ENCODE measurements around the gene ZNF416. TPM values are rescaled to one million over a fixed set of nuclear protein-coding genes. Genes with fewer than 3 reads are reported as not detected.

The ZNF416 gene
- total RNA-seq, result 10 to 100 TPM in 1 of 4 donors, 1 to 10 TPM in 3; 6.7 to 10.2 (median 8.4) TPM

GRCh38 chr19:57578487-57579205, at the start of gene ZNF416:
ZNF416 (minus strand) TSS chr19:57578911; CDS start chr19:57578704, 207 bp downstream.
- TF ChIP-seq POLR2A (IDR thresholded peaks at IDR 0.05) (no peak), CTCF (IDR thresholded peaks at IDR 0.05) (no peak)
- peak within 1 kb of the TSS; percentile 81 for H3K4me3 ChIP-seq (ENCODE audit: low read depth, poor library complexity, severe bottlenecking)
- 0 to 1% methylated on average over 21 to 51 of the region's 62 CpGs for WGBS, 2 donors
- peak; percentile 99 for DNase-seq (ENCODE audit: low spot score in 2 of 2)
- intact Hi-C loops (cut with DNase I; ENCODE audit: low total_unique reads), result no loop called here

GRCh38 chr19:57623091-57623490, 44.4 kb upstream of the ZNF416 start:
- no peak overlapping the region for H3K4me3 ChIP-seq (ENCODE audit: low read depth, poor library complexity, severe bottlenecking)
- TF ChIP-seq CTCF (IDR thresholded peaks at IDR 0.05) (no peak), POLR2A (IDR thresholded peaks at IDR 0.05) (no peak)
- DNase-seq (ENCODE audit: low spot score in 2 of 2), result no peak
- intact Hi-C loops (cut with DNase I; ENCODE audit: low total_unique reads), result no loop called here

- no peak overlapping the region for H3K4me3 ChIP-seq (ENCODE audit: low read depth, poor library complexity, severe bottlenecking)
- no peak for DNase-seq (ENCODE audit: low spot score in 2 of 2)
- intact Hi-C loops (cut with DNase I; ENCODE audit: low total_unique reads), result no loop called here
- WGBS, 2 donors, result 97 to 99% methylated on average over 10 of the region's 10 CpGs
- TF ChIP-seq POLR2A (IDR thresholded peaks at IDR 0.05), result no peak
- TF ChIP-seq CTCF (IDR thresholded peaks at IDR 0.05), result no peak
Observed at GRCh38 chr19:57620673-57621348, 42.1 kb upstream of the ZNF416 start.

- WGBS, 2 donors, result 75 to 78% methylated on average over 3 of the region's 3 CpGs
- intact Hi-C loops (cut with DNase I; ENCODE audit: low total_unique reads), result no loop called here
- DNase-seq (ENCODE audit: low spot score in 2 of 2), result no peak
- no peak for TF ChIP-seq CTCF (IDR thresholded peaks at IDR 0.05)
- TF ChIP-seq POLR2A (IDR thresholded peaks at IDR 0.05), result no peak
- H3K4me3 ChIP-seq (ENCODE audit: low read depth, poor library complexity, severe bottlenecking), result no peak overlapping the region
Observed at GRCh38 chr19:57615346-57615745, 36.6 kb upstream of the ZNF416 start.

- no peak for TF ChIP-seq CTCF (IDR thresholded peaks at IDR 0.05)
- peak within 1 kb of the TSS; percentile 97 for H3K4me3 ChIP-seq (ENCODE audit: low read depth, poor library complexity, severe bottlenecking)
- intact Hi-C loops (cut with DNase I; ENCODE audit: low total_unique reads), result no loop called here
- DNase-seq (ENCODE audit: low spot score in 2 of 2), result peak; percentile 81 to 97
- 3% methylated on average over 39 to 56 of the region's 64 CpGs for WGBS, 2 donors
Observed at GRCh38 chr19:57613941-57614743, 35.4 kb upstream of the ZNF416 start, which contains the start of gene ZNF134. ZNF134 (plus strand) TSS chr19:57614242; CDS start chr19:57619469, 5,227 bp downstream.

Measured in lower leg skin (tissue), 4 donors.